ENCODE data around the gene GALM.

The GALM gene

GRCh38 chr2:38747819-38748218, 81.9 kb downstream of the GALM start:
- H3K36me3 Mint-ChIP-seq (ENCODE audit: low read depth), result peaks cover 77% of the 10 kb centered on the region
- no peaks in the 10 kb centered on the region for H3K27me3 Mint-ChIP-seq (ENCODE audit: low read depth, poor library complexity)
- peaks cover 56% of the 10 kb centered on the region for H3K4me1 Mint-ChIP-seq
- H3K9me3 Mint-ChIP-seq, result no peaks in the 10 kb centered on the region
- TF ChIP-seq, protein P1, sequence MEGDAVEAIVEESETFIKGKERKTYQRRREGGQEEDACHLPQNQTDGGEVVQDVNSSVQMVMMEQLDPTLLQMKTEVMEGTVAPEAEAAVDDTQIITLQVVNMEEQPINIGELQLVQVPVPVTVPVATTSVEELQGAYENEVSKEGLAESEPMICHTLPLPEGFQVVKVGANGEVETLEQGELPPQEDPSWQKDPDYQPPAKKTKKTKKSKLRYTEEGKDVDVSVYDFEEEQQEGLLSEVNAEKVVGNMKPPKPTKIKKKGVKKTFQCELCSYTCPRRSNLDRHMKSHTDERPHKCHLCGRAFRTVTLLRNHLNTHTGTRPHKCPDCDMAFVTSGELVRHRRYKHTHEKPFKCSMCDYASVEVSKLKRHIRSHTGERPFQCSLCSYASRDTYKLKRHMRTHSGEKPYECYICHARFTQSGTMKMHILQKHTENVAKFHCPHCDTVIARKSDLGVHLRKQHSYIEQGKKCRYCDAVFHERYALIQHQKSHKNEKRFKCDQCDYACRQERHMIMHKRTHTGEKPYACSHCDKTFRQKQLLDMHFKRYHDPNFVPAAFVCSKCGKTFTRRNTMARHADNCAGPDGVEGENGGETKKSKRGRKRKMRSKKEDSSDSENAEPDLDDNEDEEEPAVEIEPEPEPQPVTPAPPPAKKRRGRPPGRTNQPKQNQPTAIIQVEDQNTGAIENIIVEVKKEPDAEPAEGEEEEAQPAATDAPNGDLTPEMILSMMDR (IDR thresholded peaks at IDR 0.05), result no peak
- DNase-seq, result no peak
- peak overlapping the region; percentile 99 for H3K4me3 Mint-ChIP-seq
- peak overlapping the region; percentile 93 for H3K27ac Mint-ChIP-seq

GRCh38 chr2:38748391-38748790, 82.5 kb downstream of the GALM start:
- H3K9me3 Mint-ChIP-seq, result no peaks in the 10 kb centered on the region
- peaks cover 56% of the 10 kb centered on the region for H3K4me1 Mint-ChIP-seq
- no peak for DNase-seq
- peak overlapping the region; percentile 99 for H3K4me3 Mint-ChIP-seq
- H3K27me3 Mint-ChIP-seq (ENCODE audit: low read depth, poor library complexity), result no peaks in the 10 kb centered on the region
- H3K27ac Mint-ChIP-seq, result peak overlapping the region; percentile 93
- TF ChIP-seq, protein P1 (IDR thresholded peaks at IDR 0.05), result no peak
- peaks cover 72% of the 10 kb centered on the region for H3K36me3 Mint-ChIP-seq (ENCODE audit: low read depth)

DNA sequence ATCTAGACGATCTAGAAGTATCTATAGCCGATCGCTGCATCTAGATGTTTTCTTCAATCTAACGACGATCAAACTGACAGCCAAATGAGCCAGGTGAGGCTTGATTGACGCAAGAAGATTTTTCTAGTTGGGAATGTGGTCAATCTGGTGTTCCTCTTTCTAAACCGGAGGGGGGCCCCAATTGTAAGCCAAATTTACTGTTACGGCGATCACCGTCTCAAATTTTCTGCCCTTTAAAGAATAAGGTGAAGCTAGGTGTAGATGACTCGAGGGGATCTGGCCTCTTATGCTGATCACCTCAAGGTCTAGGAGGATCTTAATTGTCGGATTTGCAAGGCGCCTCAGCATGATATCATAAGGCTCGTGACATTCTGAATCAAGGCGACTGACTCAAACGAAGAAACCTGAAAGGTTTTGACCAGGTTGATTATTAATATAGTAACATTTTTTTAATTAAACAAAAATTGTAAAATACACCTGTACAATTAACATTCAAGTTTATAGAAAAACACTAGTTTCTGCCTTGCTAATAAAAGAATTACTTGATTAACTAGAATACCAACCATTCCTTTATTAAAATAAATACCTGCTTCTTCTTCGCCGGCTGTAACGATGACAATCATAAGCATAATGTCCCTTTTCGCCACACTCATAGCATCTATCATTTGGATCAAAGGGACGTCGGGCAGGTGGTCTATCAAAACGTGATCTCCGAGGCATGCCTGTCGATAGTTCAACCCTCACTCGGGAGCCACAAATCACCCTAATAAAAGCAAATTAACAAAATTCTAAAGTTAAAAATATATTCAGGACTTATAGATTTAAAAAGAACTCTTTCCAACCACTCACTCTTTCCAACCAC, 83.3 kb downstream of the GALM start:
- no peaks in the 10 kb centered on the region for H3K9me3 Mint-ChIP-seq
- H3K36me3 Mint-ChIP-seq (ENCODE audit: low read depth), result peaks cover 65% of the 10 kb centered on the region
- peak overlapping the region; percentile 93 for H3K27ac Mint-ChIP-seq

GRCh38 chr2:38750011-38750890, 84.3 kb downstream of the GALM start:
- peak; percentile 51 for DNase-seq
- Mint-ChIP-seq H3K36me3 (ENCODE audit: low read depth) (peaks cover 54% of the 10 kb centered on the region), H3K9me3 (no peaks in the 10 kb centered on the region), H3K27me3 (ENCODE audit: low read depth, poor library complexity) (no peaks in the 10 kb centered on the region), H3K4me3 (peak overlapping the region; percentile 99), H3K4me1 (peaks cover 56% of the 10 kb centered on the region), H3K27ac (peak overlapping the region; percentile 100)
- TF ChIP-seq, protein P1 (IDR thresholded peaks at IDR 0.05), result no peak

More for the DNA sequence above, 83.3 kb downstream of the GALM start:
- TF ChIP-seq, protein P1 (IDR thresholded peaks at IDR 0.05), result no peak
- no peak for DNase-seq
- H3K27me3 Mint-ChIP-seq (ENCODE audit: low read depth, poor library complexity), result no peaks in the 10 kb centered on the region
- peaks cover 56% of the 10 kb centered on the region for H3K4me1 Mint-ChIP-seq
- peak overlapping the region; percentile 99 for H3K4me3 Mint-ChIP-seq

- H3K27me3 Mint-ChIP-seq (ENCODE audit: low read depth, poor library complexity), result no peaks in the 10 kb centered on the region
- H3K4me3 Mint-ChIP-seq, result peak within 1 kb of the TSS; percentile 99
- TF ChIP-seq, protein P1 (IDR thresholded peaks at IDR 0.05), result no peak
- peak within 1 kb of the TSS; percentile 100 for H3K27ac Mint-ChIP-seq
- peaks cover 50% of the 10 kb centered on the region for H3K4me1 Mint-ChIP-seq
- no peaks in the 10 kb centered on the region for H3K9me3 Mint-ChIP-seq
- peak; percentile 96 for DNase-seq
- H3K36me3 Mint-ChIP-seq (ENCODE audit: low read depth), result peaks cover 46% of the 10 kb centered on the region
Observed at GRCh38 chr2:38750891-38751595, 85.1 kb downstream of the GALM start, which contains the start of gene SRSF7. SRSF7 (minus strand) TSS chr2:38751361; CDS start chr2:38751256, 105 bp downstream.

All from nephron progenitor cell (in vitro differentiated cells).